ENCODE measurements around the gene OR2J2. TPM values are rescaled to one million over a fixed set of nuclear protein-coding genes. Genes with fewer than 3 reads are reported as not detected.

OR2J2 gene
- total and polyA plus RNA-seq, 2 of the 4 experiments (the other 2 are of a cell fraction): not detected

DNA sequence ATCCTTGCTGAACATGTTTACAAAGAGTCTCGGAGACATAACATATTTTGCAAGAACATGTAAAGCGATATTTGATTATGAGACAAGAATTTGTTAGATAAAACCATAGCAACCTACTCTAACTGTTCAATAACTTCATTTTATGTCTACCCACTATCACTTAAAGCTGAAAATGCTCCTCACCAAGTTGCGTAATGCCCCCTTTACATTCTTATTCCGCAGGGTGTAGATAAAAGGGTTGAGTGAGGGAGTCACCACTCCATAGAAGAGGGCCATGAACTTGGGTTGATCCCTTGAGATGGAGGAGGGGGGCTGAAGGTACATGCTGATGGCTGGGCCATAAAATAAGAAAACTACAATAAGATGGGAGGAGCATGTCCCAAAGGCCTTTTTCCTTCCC is 33.0 kb upstream of the OR2J2 start:
- WGBS, 2 experiments (ENCODE audit: extremely low coverage in 2 of 2, insufficient read length in 1 of 2): no CpG with 5 or more reads among the region's 4 CpGs
- Histone ChIP-seq H2BK20ac (ENCODE audit: low read depth, low read length) (no peak overlapping the region), H4K8ac (ENCODE audit: low read depth in 2 of 2, low read length in 2 of 2) (no peak overlapping the region), H2AK9ac (replicated peaks; ENCODE audit: low read depth, low read length, poor library complexity) (no peak overlapping the region), H3K36me3 (ENCODE audit: control insufficient read depth, insufficient read depth, low read length) (no peaks in the 10 kb centered on the region), H2AK5ac (ENCODE audit: low read depth, low read length) (no peak overlapping the region), H3K9ac (ENCODE audit: low read depth, low read length) (no peak overlapping the region), H2BK120ac (ENCODE audit: low read depth, low read length) (no peak overlapping the region), H4K5ac (ENCODE audit: low read depth, low read length) (no peak overlapping the region), H3K9me3 (ENCODE audit: control insufficient read depth, insufficient read depth, low read length) (no peaks in the 10 kb centered on the region), H3K56ac (ENCODE audit: extremely low read depth, insufficient read depth, low read length) (no peak overlapping the region), H3K27me3 (ENCODE audit: control insufficient read depth, insufficient read depth, low read length) (no peaks in the 10 kb centered on the region), H3K14ac (replicated peaks; ENCODE audit: low read depth, low read length) (no peak overlapping the region), H3K4ac (ENCODE audit: low read depth, low read length) (no peak overlapping the region), H4K20me1 (ENCODE audit: insufficient read depth, low read length) (no peaks in the 10 kb centered on the region), H3K4me1 (ENCODE audit: control insufficient read depth, insufficient read depth, low read length) (no peaks in the 10 kb centered on the region), H2AFZ (replicated peaks; ENCODE audit: low read length, poor library complexity) (no peak overlapping the region), H3K18ac (ENCODE audit: low read depth, low read length) (no peak overlapping the region), H2BK5ac (ENCODE audit: low read depth, low read length, poor library complexity, severe bottlenecking) (no peak overlapping the region), H3K9me1 (ENCODE audit: insufficient read depth, low read length) (no peaks in the 10 kb centered on the region), H3K23ac (ENCODE audit: low read depth, low read length) (no peak overlapping the region), H3K4me3 (ENCODE audit: insufficient read depth, low read depth, low read length) (no peak overlapping the region), H3K4me2 (ENCODE audit: low read depth, low read length) (no peak overlapping the region), H4K91ac (ENCODE audit: insufficient read depth, low read depth, low read length) (no peak overlapping the region), H3K27ac (ENCODE audit: insufficient read depth, low read length) (no peak overlapping the region), H3K79me1 (ENCODE audit: low read depth in 1 of 2, low read length in 2 of 2) (no peaks in the 10 kb centered on the region), H2BK15ac (ENCODE audit: low read depth, low read length) (no peak overlapping the region)
- TF ChIP-seq CEBPB (IDR thresholded peaks at IDR 0.05; ENCODE audit: low read depth, low read length) (0 out of 2 replicates have a peak, but pooled peaks have one; percentile 12), SMC3 (IDR thresholded peaks at IDR 0.05; ENCODE audit: low read depth, low read length) (no peak)
- TF ChIP-seq, protein P1, sequence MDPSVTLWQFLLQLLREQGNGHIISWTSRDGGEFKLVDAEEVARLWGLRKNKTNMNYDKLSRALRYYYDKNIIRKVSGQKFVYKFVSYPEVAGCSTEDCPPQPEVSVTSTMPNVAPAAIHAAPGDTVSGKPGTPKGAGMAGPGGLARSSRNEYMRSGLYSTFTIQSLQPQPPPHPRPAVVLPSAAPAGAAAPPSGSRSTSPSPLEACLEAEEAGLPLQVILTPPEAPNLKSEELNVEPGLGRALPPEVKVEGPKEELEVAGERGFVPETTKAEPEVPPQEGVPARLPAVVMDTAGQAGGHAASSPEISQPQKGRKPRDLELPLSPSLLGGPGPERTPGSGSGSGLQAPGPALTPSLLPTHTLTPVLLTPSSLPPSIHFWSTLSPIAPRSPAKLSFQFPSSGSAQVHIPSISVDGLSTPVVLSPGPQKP (IDR thresholded peaks at IDR 0.05; ENCODE audit: borderline replicate concordance, low read depth, low read length): no peak
- dilution Hi-C loops (cut with HindIII; ENCODE audit: low sequenced_read_pairs, unreplicated experiment) (no loop called here), in situ Hi-C loops (cut with MboI; ENCODE audit: low sequenced_read_pairs) (no loop called here), intact Hi-C loops (cut with micrococcal nuclease) (no loop called here)
- ChIA-PET POLR2A (ENCODE audit: unreplicated experiment) (no interaction called here), CTCF (no interaction called here)
- no TSS peak for BruUV-seq (replicated peaks)
- ATAC-seq (ENCODE audit: low read depth) (no peak), DNase-seq (no peak)

All from IMR-90 (cell line).